Stimulated activated naive CD8-positive, alpha-beta T cell treated with anti-CD3 and anti-CD28 coated beads, Interleukin-15, Interleukin-2, amounts not matched to agents 100 U/mL and 50 U/mL, for 24 hours (primary cell): ENCODE results near the gene TBCCD1.
A peak's percentile ranks its signal among the peaks of the same experiment; 100 is the strongest.
"Not testable (repeated sequence)": the region's sequence is repeated elsewhere in the genome, so short reads cannot be mapped to it uniquely, and the experiment has no call there.

ENCODE experiments used
- ATAC-seq: fragments of 150-1000 bp; cut with Tn5 transposase; one replicate; pipeline ENCODE4 v1.10.0; 2021
- DNase-seq: peaks from one replicate; pipeline ENCODE4 v3.0.0; 2021

Gene TBCCD1

DNA sequence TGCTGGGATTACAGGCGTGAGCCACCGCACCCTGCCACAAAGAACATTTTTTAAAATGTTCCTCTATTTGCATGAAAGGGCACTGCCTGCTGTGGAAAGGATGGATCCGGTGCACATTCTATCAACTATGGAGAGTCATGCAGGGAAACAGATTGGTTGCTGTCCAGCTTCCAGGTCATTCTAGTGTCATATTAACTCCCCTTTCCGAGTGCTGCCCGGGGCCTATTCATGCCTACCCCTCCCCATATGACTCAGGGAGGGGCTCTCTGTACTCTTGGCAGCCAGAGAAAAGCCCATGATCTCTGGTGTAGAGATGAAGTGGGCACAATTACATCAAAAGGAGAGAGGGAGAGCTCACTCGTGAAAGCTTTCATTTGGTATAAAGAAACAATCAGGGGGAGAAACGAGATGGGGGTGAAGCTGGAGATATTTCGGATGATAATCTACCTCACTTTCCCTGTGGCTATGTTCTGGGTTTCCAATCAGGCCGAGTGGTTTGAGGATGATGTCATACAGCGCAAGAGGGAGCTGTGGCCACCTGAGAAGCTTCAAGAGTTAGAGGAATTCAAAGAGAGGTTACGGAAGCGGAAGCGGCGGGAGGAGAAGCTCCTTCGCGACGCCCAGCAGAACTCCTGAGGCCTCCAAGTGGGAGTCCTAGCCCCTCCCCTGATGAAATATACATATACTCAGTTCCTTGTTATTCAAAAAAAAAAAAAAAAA is 29.6 kb upstream of the TBCCD1 start:
- no peak for ATAC-seq
- no peak for DNase-seq

DNA sequence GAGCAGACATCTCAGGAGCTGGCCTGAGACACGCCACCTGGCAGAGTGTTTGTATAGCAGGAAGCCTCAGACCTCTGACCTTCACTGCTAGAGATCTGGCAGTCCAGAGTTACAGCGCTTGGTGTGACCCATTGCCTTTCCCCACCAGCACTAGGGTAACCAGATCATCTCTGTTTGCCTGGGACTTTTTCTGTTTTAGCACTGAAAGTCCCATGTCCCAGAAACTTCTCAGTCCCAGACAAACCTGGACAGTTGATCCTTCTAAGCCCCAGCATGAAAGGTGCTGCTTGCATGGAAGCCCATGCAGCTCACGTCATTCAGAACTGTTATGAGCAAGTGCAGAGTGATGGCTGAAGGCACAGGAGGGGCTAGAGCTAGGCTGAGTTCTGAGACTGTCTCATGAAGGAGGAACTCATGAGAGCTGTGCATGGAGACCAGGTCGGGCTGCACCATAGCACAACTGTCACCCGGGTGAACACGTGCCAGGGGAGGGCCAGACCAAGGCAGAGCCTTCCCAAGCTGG is 27.5 kb upstream of the TBCCD1 start:
- DNase-seq = no peak
- ATAC-seq = peak; percentile 26

DNA sequence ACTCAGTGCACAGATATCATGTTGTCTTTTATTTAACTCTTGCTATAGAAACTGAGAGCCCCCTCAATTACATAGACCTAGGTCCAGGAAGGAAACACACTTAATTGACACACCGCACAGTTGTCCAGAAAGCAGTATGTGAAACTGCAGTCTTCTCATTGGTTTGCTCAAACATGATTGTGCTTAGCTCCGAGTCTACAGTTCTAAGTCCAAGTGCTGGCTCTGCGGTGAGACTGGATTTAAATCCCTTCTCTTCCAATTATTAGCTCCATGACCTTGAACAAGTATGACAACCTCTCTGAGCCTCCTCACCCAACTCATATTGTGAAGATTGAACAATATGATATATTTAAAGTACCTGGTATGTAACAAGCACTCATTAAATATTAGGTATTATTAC is 26.7 kb upstream of the TBCCD1 start:
- DNase-seq (no peak), ATAC-seq (no peak)

DNA sequence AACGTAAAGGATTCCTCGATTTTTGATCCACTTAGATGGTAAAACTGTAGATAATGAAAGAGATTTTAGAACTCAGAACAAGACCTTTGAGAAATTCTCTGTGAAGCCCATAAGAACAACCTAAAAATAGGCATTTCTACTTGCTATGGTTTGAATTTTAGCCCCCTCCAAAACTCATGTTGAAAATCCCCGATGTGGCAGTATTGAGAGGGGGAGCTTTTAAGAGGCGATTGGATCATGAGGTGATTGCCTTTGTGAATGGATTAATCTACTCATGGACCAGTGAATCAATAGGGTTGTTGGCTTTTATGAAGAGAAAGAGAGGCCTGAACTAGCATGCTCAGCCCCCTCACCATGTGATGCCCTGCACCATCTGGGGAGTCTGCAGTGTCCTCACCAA is 25.5 kb upstream of the TBCCD1 start:
- no peak for ATAC-seq
- no peak for DNase-seq

- no peak for DNase-seq
- no peak for ATAC-seq
Measured at GRCh38 chr3:186590580-186591295, 23.6 kb upstream of the TBCCD1 start.

GRCh38 chr3:186589856-186590579 is 22.9 kb upstream of the TBCCD1 start:
- ATAC-seq (peak; percentile 47), DNase-seq (no peak)

DNA sequence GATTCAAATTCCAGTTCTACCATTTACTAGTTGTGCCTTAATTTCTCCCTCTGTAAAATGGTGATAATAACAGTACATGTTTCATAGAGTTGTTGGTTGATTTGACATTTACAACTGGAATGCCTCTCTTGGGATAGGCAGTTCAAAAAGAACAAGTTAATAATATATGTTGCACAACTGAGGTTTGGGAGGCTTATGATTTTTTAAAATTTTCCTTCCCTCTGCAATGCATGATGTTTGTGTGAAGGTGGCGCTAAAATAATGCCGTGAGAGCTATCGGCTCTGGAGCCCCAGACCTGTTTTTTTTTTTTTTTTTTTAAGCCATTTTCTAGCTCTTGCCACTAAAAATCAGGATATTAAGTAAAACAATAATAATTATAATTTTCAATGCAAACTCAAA is 22.0 kb upstream of the TBCCD1 start:
- no peak for ATAC-seq

GRCh38 chr3:186588632-186589031 is 21.5 kb upstream of the TBCCD1 start:
- no peak for ATAC-seq

More for the DNA sequence above, 22.0 kb upstream of the TBCCD1 start:
- DNase-seq = no peak

GRCh38 chr3:186587183-186587582 is 20.0 kb upstream of the TBCCD1 start:
- no peak for ATAC-seq
- no peak for DNase-seq

More at GRCh38 chr3:186588632-186589031, 21.5 kb upstream of the TBCCD1 start:
- no peak for DNase-seq

GRCh38 chr3:186586245-186586644 is 19.1 kb upstream of the TBCCD1 start:
- DNase-seq, ATAC-seq: not testable (repeated sequence)

- DNase-seq (no peak), ATAC-seq (no peak)
Measured at GRCh38 chr3:186583831-186584230, 16.7 kb upstream of the TBCCD1 start.

DNA sequence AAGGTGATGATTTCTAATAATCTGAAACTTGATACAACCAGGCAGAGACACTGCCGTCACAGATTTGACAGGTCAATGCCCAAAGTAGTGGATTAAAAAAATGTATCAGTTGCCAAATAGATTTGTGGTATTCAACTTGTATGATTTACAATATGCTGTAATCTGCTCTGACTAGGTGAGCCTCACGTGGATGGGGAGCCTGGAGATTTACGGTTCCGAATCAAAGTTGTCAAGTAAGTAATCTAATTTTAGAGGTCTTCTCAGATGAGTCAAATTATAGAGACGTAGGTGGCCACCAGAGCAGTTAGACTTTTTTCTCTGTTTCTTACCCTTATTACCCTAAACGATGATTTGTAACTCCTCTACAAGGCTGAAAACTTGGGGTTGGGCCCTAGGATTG is 15.4 kb upstream of the TBCCD1 start:
- no peak for DNase-seq
- no peak for ATAC-seq

DNA sequence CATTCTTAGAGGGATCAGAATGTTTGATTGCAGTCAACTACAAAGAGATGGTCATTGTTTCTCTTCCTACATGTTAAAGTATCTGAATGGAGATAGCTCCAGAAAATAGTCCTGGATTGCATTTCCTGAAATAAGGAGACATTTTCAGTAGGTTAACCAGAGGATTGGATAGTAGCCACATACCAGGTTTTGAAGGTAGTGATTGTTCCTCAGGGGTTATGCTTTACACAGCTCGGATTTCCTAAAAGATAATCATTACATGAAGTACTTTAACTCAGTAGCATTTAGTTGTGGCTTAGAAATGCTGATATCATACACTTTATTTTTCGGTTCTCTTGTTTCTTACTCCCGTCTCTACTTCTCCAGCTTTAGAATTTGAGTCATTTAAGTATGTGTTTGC is 13.6 kb upstream of the TBCCD1 start:
- DNase-seq (no peak), ATAC-seq (no peak)

GRCh38 chr3:186577521-186577920 is 10.4 kb upstream of the TBCCD1 start:
- ATAC-seq (no peak), DNase-seq (no peak)

DNA sequence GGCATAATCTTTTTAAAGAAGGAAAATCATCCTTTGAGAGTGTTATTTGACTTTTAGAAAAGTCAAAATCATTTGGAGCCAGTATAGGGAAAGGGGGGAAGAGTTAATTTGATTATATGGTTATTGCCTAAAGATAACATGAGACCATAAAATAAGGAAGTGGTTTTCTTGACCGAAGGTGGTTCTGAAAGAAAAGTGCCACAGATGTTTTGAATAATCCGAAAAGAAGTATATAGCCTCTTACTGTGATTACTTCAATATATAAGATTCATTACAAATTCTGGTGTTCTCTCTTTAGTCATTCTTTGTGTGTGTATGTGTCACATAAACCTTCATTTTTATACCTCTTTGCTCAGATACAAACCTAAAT is 4.5 kb upstream of the TBCCD1 start:
- ATAC-seq (no peak), DNase-seq (no peak)

GRCh38 chr3:186570941-186571643 is 4.0 kb upstream of the TBCCD1 start:
- ATAC-seq (no peak), DNase-seq (no peak)

GRCh38 chr3:186570096-186570940 is 3.2 kb upstream of the TBCCD1 start, which contains the start of gene DNAJB11:
Gene DNAJB11, plus strand, starts transcription at chr3:186570720. Its CDS starts 178 bp downstream, at chr3:186570898.
- DNase-seq (peak; percentile 98), ATAC-seq (peak; percentile 94)

DNA sequence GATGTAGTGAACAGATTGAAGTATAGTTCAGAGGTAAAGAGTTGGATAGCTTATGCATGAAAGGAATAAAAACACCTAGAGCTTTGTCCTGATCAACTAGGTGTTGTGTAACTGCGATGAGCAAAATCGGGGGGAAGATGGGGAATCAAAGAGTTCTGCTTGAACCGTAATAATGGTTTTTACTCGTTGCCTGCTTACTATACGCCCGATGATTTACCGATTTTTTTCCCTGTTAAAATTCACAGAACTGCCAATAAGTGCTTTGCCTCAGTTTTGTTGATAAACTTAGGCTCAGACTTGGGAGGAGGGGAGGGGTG is 2.6 kb upstream of the TBCCD1 start:
- DNase-seq = no peak

GRCh38 chr3:186569361-186569760 is 2.2 kb upstream of the TBCCD1 start:
- ATAC-seq, DNase-seq: not testable (repeated sequence)

More for the DNA sequence above, 2.6 kb upstream of the TBCCD1 start:
- no peak for ATAC-seq

DNA sequence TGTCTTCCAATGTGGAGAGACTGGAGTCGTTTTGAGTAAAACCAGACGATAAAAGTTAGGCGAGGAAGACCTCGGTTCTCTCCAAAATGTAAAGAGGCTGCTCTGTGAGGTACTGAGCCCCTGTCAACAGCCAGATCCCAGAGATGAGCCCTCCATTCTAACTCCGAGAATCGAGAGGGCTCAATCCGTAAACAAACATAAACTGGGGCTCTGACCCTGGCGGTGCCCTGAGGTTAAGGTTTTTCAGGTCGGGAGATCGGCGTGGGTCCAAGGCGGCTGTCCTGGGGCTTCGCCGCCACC is 417 bp downstream of the TBCCD1 start:
- ATAC-seq (no peak), DNase-seq (no peak)

- ATAC-seq = no peak
- no peak for DNase-seq
Measured at GRCh38 chr3:186564586-186564985, 2.6 kb downstream of the TBCCD1 start.
